Astrocyte of the hippocampus (primary cell): Measurements from ENCODE around the gene LIMK1.
A peak's percentile ranks its signal among the peaks of the same experiment; 100 is the strongest.
"Not testable (repeated sequence)": the region's sequence is repeated elsewhere in the genome, so short reads cannot be mapped to it uniquely, and the experiment has no call there.

Source experiments
- DNase-seq: peaks from one replicate; pipeline ENCODE4 v3.0.0; 2011; ENCODE audit warnings: low read depth, low spot score

Gene LIMK1

GRCh38 chr7:74083117-74083876 is at the start of gene LIMK1:
TSS of gene LIMK1 (plus strand) at chr7:74083804. CDS start at chr7:74083991, 187 bp downstream.
- peak; percentile 94 for DNase-seq

GRCh38 chr7:74037609-74038008 is 46.0 kb upstream of the LIMK1 start:
- no peak for DNase-seq

- DNase-seq, result no peak
Measured at GRCh38 chr7:74038194-74038961, 45.2 kb upstream of the LIMK1 start.

GRCh38 chr7:74039337-74039736 is 44.3 kb upstream of the LIMK1 start:
- DNase-seq, result no peak

GRCh38 chr7:74040101-74040790 is 43.4 kb upstream of the LIMK1 start:
- DNase-seq, result no peak

GRCh38 chr7:74040791-74041520 is 42.6 kb upstream of the LIMK1 start:
- no peak for DNase-seq

- peak; percentile 23 for DNase-seq
Measured at GRCh38 chr7:74042746-74043522, 40.7 kb upstream of the LIMK1 start.

GRCh38 chr7:74043523-74043951 is 40.1 kb upstream of the LIMK1 start:
- DNase-seq, result no peak

- DNase-seq, result no peak
Measured at GRCh38 chr7:74044366-74045350, 38.9 kb upstream of the LIMK1 start.

- DNase-seq, result not testable (repeated sequence)
Measured at GRCh38 chr7:74046581-74046980, 37.0 kb upstream of the LIMK1 start.

- DNase-seq, result no peak
Measured at GRCh38 chr7:74047804-74048380, 35.7 kb upstream of the LIMK1 start.

GRCh38 chr7:74048999-74049599 is 34.5 kb upstream of the LIMK1 start:
- no peak for DNase-seq

- DNase-seq, result no peak
Measured at GRCh38 chr7:74049997-74050798, 33.4 kb upstream of the LIMK1 start.

GRCh38 chr7:74051193-74051592 is 32.4 kb upstream of the LIMK1 start:
- peak; percentile 71 for DNase-seq

- DNase-seq, result peak; percentile 46
Measured at GRCh38 chr7:74051629-74052410, 31.8 kb upstream of the LIMK1 start.

- no peak for DNase-seq
Measured at GRCh38 chr7:74052628-74053027, 31.0 kb upstream of the LIMK1 start.

- DNase-seq, result no peak
Measured at GRCh38 chr7:74053589-74054186, 29.9 kb upstream of the LIMK1 start.
